ENCODE results near the gene XYLT1. TPM values are rescaled to one million over a fixed set of nuclear protein-coding genes. Genes with fewer than 3 reads are reported as not detected.

XYLT1 gene
- total RNA-seq, 1 experiment from 2014 or later, result 14.5 TPM

DNA sequence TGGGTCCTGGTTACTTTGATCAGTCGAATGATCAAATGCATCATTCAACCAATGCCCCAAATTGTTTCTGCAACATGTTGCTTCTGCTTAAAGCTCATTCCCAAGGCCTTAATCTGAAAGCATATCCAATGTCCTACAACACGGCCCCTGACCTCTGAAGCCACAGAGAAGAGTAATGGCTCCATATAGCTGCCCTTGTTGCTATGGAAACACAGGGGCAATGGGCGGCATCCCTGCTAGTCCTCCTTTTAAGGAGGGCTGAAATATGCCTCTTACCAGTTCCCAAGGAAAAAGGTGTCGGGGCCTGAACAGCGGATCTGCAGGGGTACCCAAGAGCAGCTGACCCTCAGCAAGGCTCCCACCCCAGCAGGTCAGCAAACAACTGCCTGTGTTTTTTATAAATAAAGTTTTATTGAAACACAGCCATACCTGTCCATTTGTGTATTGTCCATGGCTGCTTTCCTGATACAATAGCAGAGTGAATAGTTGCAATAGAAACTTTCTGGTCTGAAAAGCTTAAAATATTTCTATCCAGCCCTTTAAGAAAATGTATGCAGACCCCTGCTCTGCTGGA lies 210.4 kb downstream of the XYLT1 start:
- Histone ChIP-seq H3K79me1 (ENCODE audit: insufficient read depth, low read depth, low read length, poor library complexity, severe bottlenecking) (no peaks in the 10 kb centered on the region), H4K91ac (ENCODE audit: insufficient read length, low read depth, low read length) (no peak overlapping the region), H2BK20ac (ENCODE audit: low read depth, low read length, poor library complexity, severe bottlenecking) (no peak overlapping the region), H3K23ac (ENCODE audit: insufficient read length, low read depth, low read length) (no peak overlapping the region), H2BK15ac (ENCODE audit: low read depth, low read length) (no peak overlapping the region), H3K4ac (ENCODE audit: low read depth, low read length) (no peak overlapping the region), H3K9me3 (ENCODE audit: control insufficient read depth, low read depth, low read length) (no peaks in the 10 kb centered on the region), H3K23me2 (ENCODE audit: insufficient read length, low read depth, low read length, poor library complexity, severe bottlenecking) (no peaks in the 10 kb centered on the region), H4K8ac (replicated peaks; ENCODE audit: insufficient read length, low read depth, low read length) (no peak overlapping the region), H3T11ph (ENCODE audit: low read length) (no peak overlapping the region), H2BK5ac (ENCODE audit: insufficient read length, low read length) (no peak overlapping the region), H2BK12ac (ENCODE audit: insufficient read length, low read depth, low read length) (no peak overlapping the region), H3K56ac (ENCODE audit: insufficient read length, low read depth, low read length) (no peak overlapping the region), H3K14ac (ENCODE audit: insufficient read depth, low read length) (no peak overlapping the region), H3K4me1 (ENCODE audit: insufficient read depth, low read length) (no peaks in the 10 kb centered on the region), H3K4me2 (ENCODE audit: insufficient read depth, insufficient read length, low read length) (no peak overlapping the region), H3K18ac (ENCODE audit: insufficient read length, low read depth, low read length) (no peak overlapping the region), H4K20me1 (ENCODE audit: control insufficient read depth, insufficient read depth, insufficient read length) (no peaks in the 10 kb centered on the region), H3K27me3 (ENCODE audit: insufficient read depth, low read length) (no peaks in the 10 kb centered on the region), H2AK5ac (ENCODE audit: insufficient read length, low read length) (no peak overlapping the region), H4K5ac (ENCODE audit: insufficient read length, low read depth, low read length) (no peak overlapping the region), H3K9ac (ENCODE audit: extremely low read depth, insufficient read length, low read length) (no peak overlapping the region), H3K79me2 (ENCODE audit: insufficient read depth, low read length) (no peaks in the 10 kb centered on the region), H3K27ac (ENCODE audit: insufficient read length, low read depth, low read length) (no peak overlapping the region), H2AFZ (ENCODE audit: low read length) (no peak overlapping the region), H2BK120ac (ENCODE audit: low read depth, low read length, poor library complexity, severe bottlenecking) (no peak overlapping the region)
- Mint-ChIP-seq H3K27ac (no peak overlapping the region), H3K27me3 (ENCODE audit: low read depth) (no peaks in the 10 kb centered on the region), H3K36me3 (ENCODE audit: insufficient read depth in 1 of 3, low read depth in 3 of 3) (peaks cover 0 to 2% (median 0%) of the 10 kb centered on the region in 3 experiments; a peak in 1 of 7 replicates), H3K4me1 (peaks cover 8% of the 10 kb centered on the region in 2 experiments; a peak in 3 of 4 replicates), H3K4me3 (no peak overlapping the region), H3K9me3 (no peaks in the 10 kb centered on the region; a peak in 1 of 5 replicates)
- no peak for DNase-seq
- no CpG with 5 or more reads among the region's 5 CpGs for WGBS (ENCODE audit: extremely low coverage, insufficient read length, low lambda C conversion rate)
- TF ChIP-seq CTCF (conservative IDR thresholded peaks at IDR 0.05), result no peak

Data from H9 (cell line).